Thoracic aorta (tissue), 2 donors: ENCODE measurements around the gene NCKAP5. TPM values are rescaled to one million over a fixed set of nuclear protein-coding genes. Genes with fewer than 3 reads are reported as not detected.

Experiments used
- ATAC-seq: fragments of 150-250 bp; one replicate; pipeline ENCODE4 v1.8.0; 2017; ENCODE audit warnings: low read depth; ENCODE audit not compliant: insufficient number of reproducible peaks, low FRiP score
- DNase-seq: peaks from one replicate; pipeline ENCODE4 v3.0.0-alpha.2; 2020; ENCODE audit warnings: low spot score
- H3K27ac ChIP-seq, 2 donors: fragments of 200-600 bp; sonication (generic); 1 replicate in 1 of 2; 2 replicates in 1 of 2; pipeline ENCODE4 v1.5.1; 2016; ENCODE audit warnings: mild to moderate bottlenecking in 2 of 2, moderate library complexity in 2 of 2
- H3K27me3 ChIP-seq: fragments of 200-600 bp; sonication (generic); replicated peaks from 2 replicates; pipeline ENCODE4 v1.6.0; 2016; ENCODE audit warnings: mild to moderate bottlenecking; ENCODE audit not compliant: insufficient read depth
- H3K36me3 ChIP-seq: fragments of 200-600 bp; sonication (generic); one replicate; pipeline ENCODE4 v1.5.1; 2016
- H3K4me1 ChIP-seq, 2 donors: fragments of 200-600 bp; sonication (generic); 1 replicate in 1 of 2; 2 replicates in 1 of 2; pipeline versions ENCODE4 v1.5.1 to v1.6.0; 2016; ENCODE audit warnings: low read depth in 2 of 2, mild to moderate bottlenecking in 1 of 2; ENCODE audit not compliant: control insufficient read depth in 1 of 2
- H3K4me3 ChIP-seq: fragments of 200-600 bp; sonication (generic); 2 replicates; pipeline ENCODE4 v1.5.1; 2016; ENCODE audit warnings: mild to moderate bottlenecking
- H3K9me3 ChIP-seq: fragments of 200-600 bp; sonication (generic); 2 replicates; pipeline ENCODE4 v1.5.1; 2016
- CTCF ChIP-seq: fragments of 200-600 bp; sonication (generic); IDR thresholded peaks from one replicate; pipeline ENCODE4 v1.5.1; 2019; ENCODE audit warnings: antibody characterized with exemption
- total RNA-seq, 2 donors: library from RNA; depleted of rRNA; stranded (reverse); fragments of >200 nt; gene quantifications; one replicate each; pipeline versions ENCODE4 v1.1.0 to v1.2.3, GENCODE V29; 2016

Gene NCKAP5
- total RNA-seq, 2 donors from 2014 or later, result 1.2 to 1.9 TPM

GRCh38 chr2:132936261-132936660, 632.0 kb downstream of the NCKAP5 start:
- no peaks in the 10 kb centered on the region for H3K27me3 ChIP-seq
- ATAC-seq (no peak), DNase-seq (no peak)
- no peak for TF ChIP-seq CTCF
- H3K9me3 ChIP-seq, result no peaks in the 10 kb centered on the region
- no peaks in the 10 kb centered on the region for H3K36me3 ChIP-seq
- no peak overlapping the region for H3K4me3 ChIP-seq
- no peak overlapping the region for H3K27ac ChIP-seq
- no peaks in the 10 kb centered on the region for H3K4me1 ChIP-seq

GRCh38 chr2:132929786-132930185, 638.5 kb downstream of the NCKAP5 start:
- Histone ChIP-seq H3K4me1 (no peaks in the 10 kb centered on the region), H3K9me3 (no peaks in the 10 kb centered on the region), H3K27me3 (no peaks in the 10 kb centered on the region), H3K4me3 (no peak overlapping the region), H3K36me3 (no peaks in the 10 kb centered on the region), H3K27ac (no peak overlapping the region)
- DNase-seq (no peak), ATAC-seq (no peak)
- no peak for TF ChIP-seq CTCF

- DNase-seq (no peak), ATAC-seq (no peak)
- no peaks in the 10 kb centered on the region for H3K4me1 ChIP-seq
- H3K36me3 ChIP-seq, result no peaks in the 10 kb centered on the region
- no peaks in the 10 kb centered on the region for H3K9me3 ChIP-seq
- no peak overlapping the region for H3K4me3 ChIP-seq
- no peak for TF ChIP-seq CTCF
- no peaks in the 10 kb centered on the region for H3K27me3 ChIP-seq
- no peak overlapping the region for H3K27ac ChIP-seq
These were observed 644.5 kb downstream of the NCKAP5 start for GRCh38 chr2:132923787-132924186.

- Histone ChIP-seq H3K4me1 (no peaks in the 10 kb centered on the region), H3K9me3 (no peaks in the 10 kb centered on the region), H3K27me3 (no peaks in the 10 kb centered on the region), H3K4me3 (no peak overlapping the region), H3K36me3 (no peaks in the 10 kb centered on the region), H3K27ac (no peak overlapping the region)
- ATAC-seq (no peak), DNase-seq (no peak)
- TF ChIP-seq CTCF, result no peak
These were observed 652.3 kb downstream of the NCKAP5 start for GRCh38 chr2:132915812-132916549.

GRCh38 chr2:132911726-132912724, 656.2 kb downstream of the NCKAP5 start:
- no peak for ATAC-seq
- no peak for TF ChIP-seq CTCF

More at GRCh38 chr2:132911726-132912724, 656.2 kb downstream of the NCKAP5 start:
- no peak overlapping the region for H3K4me3 ChIP-seq
- no peaks in the 10 kb centered on the region for H3K36me3 ChIP-seq
- H3K9me3 ChIP-seq, result no peaks in the 10 kb centered on the region
- no peaks in the 10 kb centered on the region for H3K27me3 ChIP-seq
- H3K27ac ChIP-seq, result no peak overlapping the region
- H3K4me1 ChIP-seq, result no peaks in the 10 kb centered on the region
- no peak for DNase-seq
